Mesendoderm (in vitro differentiated cells): ENCODE data around the gene CACNA2D2.

ENCODE experiments used
- DNase-seq: peaks from one replicate; pipeline ENCODE4 v3.0.0; 2013
- H2AK5ac ChIP-seq: 2 replicates; pipeline ENCODE4 v1.6.1; 2013; ENCODE audit warnings: low read length, inconsistent platforms
- H2BK120ac ChIP-seq: 2 replicates; pipeline ENCODE4 v1.6.1; 2013; ENCODE audit warnings: low read depth, mild to moderate bottlenecking, low read length, moderate library complexity, mixed read lengths
- H2BK15ac ChIP-seq: replicated peaks from 2 replicates; pipeline ENCODE4 v1.6.1; 2013; ENCODE audit warnings: low read depth, mild to moderate bottlenecking, moderate library complexity
- H2BK5ac ChIP-seq: 2 replicates; pipeline ENCODE4 v1.6.1; 2013; ENCODE audit warnings: low read length, inconsistent platforms
- H3K18ac ChIP-seq: 2 replicates; pipeline ENCODE4 v1.6.1; 2013; ENCODE audit warnings: mild to moderate bottlenecking, low read length, mixed read lengths
- H3K23ac ChIP-seq: one replicate; pipeline ENCODE4 v1.6.1; 2013; ENCODE audit warnings: low read length
- H3K27ac ChIP-seq: 2 replicates; pipeline ENCODE4 v1.5.1; 2013; ENCODE audit warnings: low read depth, mild to moderate bottlenecking, inconsistent platforms, low read length, moderate library complexity
- H3K27me3 ChIP-seq: 2 replicates; pipeline ENCODE4 v1.6.1; 2013; ENCODE audit warnings: low read length, control low read depth, mild to moderate bottlenecking, inconsistent platforms; ENCODE audit not compliant: insufficient read depth, poor library complexity
- H3K36me3 ChIP-seq: 2 replicates; pipeline ENCODE4 v1.6.1; 2013; ENCODE audit warnings: low read length, inconsistent platforms; ENCODE audit not compliant: control insufficient read depth, insufficient read depth
- H3K4ac ChIP-seq: one replicate; pipeline ENCODE4 v1.6.1; 2013; ENCODE audit warnings: low read depth, mild to moderate bottlenecking, low read length, moderate library complexity
- H3K4me1 ChIP-seq: 2 replicates; pipeline ENCODE4 v1.6.1; 2013; ENCODE audit warnings: low read depth, low read length, inconsistent platforms; ENCODE audit not compliant: control insufficient read depth
- H3K4me2 ChIP-seq: 2 replicates; pipeline ENCODE4 v1.6.1; 2013; ENCODE audit warnings: low read length
- H3K4me3 ChIP-seq: 2 replicates; pipeline ENCODE4 v1.5.1; 2013; ENCODE audit warnings: mild to moderate bottlenecking, low read length
- H3K56ac ChIP-seq: one replicate; pipeline ENCODE4 v1.6.1; 2013; ENCODE audit warnings: low read length
- H3K79me1 ChIP-seq: 2 replicates; pipeline ENCODE4 v1.6.1; 2013; ENCODE audit warnings: low read length, inconsistent platforms
- H3K79me2 ChIP-seq: 2 replicates; pipeline ENCODE4 v1.6.1; 2013; ENCODE audit warnings: mild to moderate bottlenecking, low read length; ENCODE audit not compliant: control insufficient read depth, insufficient read depth
- H3K9ac ChIP-seq: 2 replicates; pipeline ENCODE4 v1.6.1; 2013; ENCODE audit warnings: low read length, inconsistent platforms
- H4K5ac ChIP-seq: one replicate; pipeline ENCODE4 v1.6.1; 2013; ENCODE audit warnings: low read length
- H4K8ac ChIP-seq: one replicate; pipeline ENCODE4 v1.6.1; 2013; ENCODE audit warnings: low read depth, mild to moderate bottlenecking, control low read depth, low read length, moderate library complexity
- WGBS: extraction: QIAGEN DNeasy Blood & Tissue Kit; methylation state at CpG from one replicate; pipeline ENCODE4 v1.1.7; 2013; ENCODE audit warnings: low lambda C conversion rate, missing lambda C conversion rate; ENCODE audit not compliant: insufficient coverage; ENCODE audit errors: extremely low coverage; 5-methylcytosine and 5-hydroxymethylcytosine counted together

CACNA2D2 gene

DNA sequence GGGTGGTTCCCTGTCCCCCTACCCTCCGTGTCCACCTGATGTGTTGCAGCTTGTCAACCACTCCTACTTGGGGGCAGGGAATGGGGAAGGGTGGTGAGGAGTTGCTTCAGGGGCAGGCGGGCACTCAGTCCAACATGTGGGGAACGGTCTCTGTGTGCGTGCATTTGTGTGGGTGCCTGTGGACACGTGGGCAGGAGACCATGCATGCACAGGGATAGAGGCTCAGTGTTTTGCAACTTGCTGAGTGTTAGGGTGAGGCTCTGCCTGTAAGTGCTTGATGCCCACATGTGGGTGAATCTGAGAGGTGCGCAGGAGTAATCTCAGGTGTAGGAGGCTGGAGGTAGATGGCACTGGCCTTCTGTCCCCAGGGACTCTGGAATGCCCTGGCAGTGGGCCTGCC is 119.7 kb downstream of the CACNA2D2 start:
- Histone ChIP-seq H3K27me3 (no peaks in the 10 kb centered on the region), H2AK5ac (no peak overlapping the region), H2BK120ac (no peak overlapping the region), H3K4me2 (no peak overlapping the region), H3K4ac (no peak overlapping the region), H3K18ac (no peak overlapping the region), H3K27ac (no peak overlapping the region), H2BK5ac (no peak overlapping the region), H3K79me1 (no peaks in the 10 kb centered on the region), H4K5ac (no peak overlapping the region), H3K4me1 (no peaks in the 10 kb centered on the region), H3K23ac (no peak overlapping the region), H3K79me2 (no peaks in the 10 kb centered on the region), H2BK15ac (no peak overlapping the region), H3K56ac (no peak overlapping the region), H4K8ac (no peak overlapping the region), H3K4me3 (no peak overlapping the region), H3K36me3 (no peaks in the 10 kb centered on the region), H3K9ac (no peak overlapping the region)
- WGBS, result no CpG with 5 or more reads among the region's 6 CpGs
- no peak for DNase-seq

GRCh38 chr3:50382722-50383121 is 120.7 kb downstream of the CACNA2D2 start:
- no peak overlapping the region for H3K4me3 ChIP-seq
- no peak overlapping the region for H3K56ac ChIP-seq
- H3K79me2 ChIP-seq, result no peaks in the 10 kb centered on the region
- H4K8ac ChIP-seq, result no peak overlapping the region
- H3K4ac ChIP-seq, result no peak overlapping the region
- no peaks in the 10 kb centered on the region for H3K4me1 ChIP-seq
- H2AK5ac ChIP-seq, result no peak overlapping the region
- H2BK5ac ChIP-seq, result no peak overlapping the region
- no peak overlapping the region for H3K4me2 ChIP-seq
- no peak overlapping the region for H3K23ac ChIP-seq
- no peak overlapping the region for H3K27ac ChIP-seq
- no peaks in the 10 kb centered on the region for H3K36me3 ChIP-seq
- no peaks in the 10 kb centered on the region for H3K79me1 ChIP-seq
- H2BK15ac ChIP-seq, result no peak overlapping the region
- no peak overlapping the region for H3K9ac ChIP-seq
- no peak overlapping the region for H4K5ac ChIP-seq
- H3K18ac ChIP-seq, result no peak overlapping the region
- WGBS, result no CpG with 5 or more reads among the region's 12 CpGs
- no peak for DNase-seq
- no peak overlapping the region for H2BK120ac ChIP-seq
- no peaks in the 10 kb centered on the region for H3K27me3 ChIP-seq

DNA sequence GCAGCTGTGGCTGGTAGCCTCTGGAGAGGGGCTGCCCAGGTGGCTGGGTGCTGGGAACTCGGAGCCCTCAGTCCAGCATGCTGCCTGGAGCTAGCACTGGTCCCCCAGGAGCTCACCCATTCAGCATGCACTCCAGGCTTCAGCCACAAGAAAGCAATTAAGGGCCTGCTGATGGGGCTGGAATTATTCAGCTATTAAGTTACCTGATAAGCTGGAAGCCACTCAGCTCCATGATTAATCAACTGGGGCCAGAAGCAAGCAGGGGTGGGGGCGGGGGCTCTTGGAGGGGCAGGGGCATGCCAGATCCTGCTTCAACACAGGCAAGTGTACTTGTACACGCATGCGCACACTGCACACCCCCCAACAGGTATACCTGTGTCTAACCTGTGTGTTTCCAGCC is 122.1 kb downstream of the CACNA2D2 start:
- no peak overlapping the region for H2BK15ac ChIP-seq
- no peak overlapping the region for H3K4ac ChIP-seq
- no peak overlapping the region for H2BK120ac ChIP-seq
- H3K79me2 ChIP-seq, result no peaks in the 10 kb centered on the region
- no peak overlapping the region for H4K5ac ChIP-seq
- no peaks in the 10 kb centered on the region for H3K79me1 ChIP-seq
- H3K23ac ChIP-seq, result no peak overlapping the region
- H3K27me3 ChIP-seq, result no peaks in the 10 kb centered on the region
- H4K8ac ChIP-seq, result no peak overlapping the region
- no peak overlapping the region for H3K27ac ChIP-seq
- H3K56ac ChIP-seq, result no peak overlapping the region
- no peaks in the 10 kb centered on the region for H3K36me3 ChIP-seq
- H3K4me2 ChIP-seq, result no peak overlapping the region
- H2AK5ac ChIP-seq, result no peak overlapping the region
- H3K9ac ChIP-seq, result no peak overlapping the region
- DNase-seq, result no peak
- no peak overlapping the region for H3K4me3 ChIP-seq
- no peak overlapping the region for H3K18ac ChIP-seq
- no peak overlapping the region for H2BK5ac ChIP-seq
- H3K4me1 ChIP-seq, result no peaks in the 10 kb centered on the region
- WGBS, result no CpG with 5 or more reads among the region's 4 CpGs

GRCh38 chr3:50380405-50381085 is 122.9 kb downstream of the CACNA2D2 start:
- Histone ChIP-seq H3K27ac (no peak overlapping the region), H3K56ac (no peak overlapping the region)

DNA sequence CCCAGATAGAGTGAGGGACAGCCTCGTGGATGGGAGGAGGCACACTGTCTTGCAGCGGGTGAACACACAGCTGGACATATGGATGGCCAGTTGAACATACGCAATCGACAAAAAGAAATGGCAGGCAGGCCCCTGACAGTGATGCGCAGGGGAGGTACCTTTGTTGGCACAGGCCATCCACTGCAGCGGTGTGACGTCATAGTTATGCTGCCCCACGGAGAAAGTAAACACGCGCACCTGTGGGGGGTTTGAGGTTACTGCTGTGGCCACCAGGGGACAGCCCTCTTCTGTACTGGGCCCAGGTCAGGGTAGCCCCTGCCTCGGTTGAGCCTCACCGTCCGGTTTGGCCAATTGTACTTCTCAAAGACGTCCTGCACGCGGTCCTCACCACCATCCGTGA is 124.7 kb downstream of the CACNA2D2 start:
- no peak overlapping the region for H4K8ac ChIP-seq
- no peak overlapping the region for H3K9ac ChIP-seq
- H2BK5ac ChIP-seq, result no peak overlapping the region
- H3K27me3 ChIP-seq, result no peaks in the 10 kb centered on the region
- WGBS, result no CpG with 5 or more reads among the region's 17 CpGs
- H3K79me1 ChIP-seq, result no peaks in the 10 kb centered on the region
- H4K5ac ChIP-seq, result no peak overlapping the region
- no peak overlapping the region for H2BK120ac ChIP-seq
- DNase-seq, result no peak
- H3K79me2 ChIP-seq, result no peaks in the 10 kb centered on the region
- no peak overlapping the region for H3K4me3 ChIP-seq
- no peak overlapping the region for H3K27ac ChIP-seq
- H2BK15ac ChIP-seq, result no peak overlapping the region
- no peak overlapping the region for H3K23ac ChIP-seq
- no peak overlapping the region for H3K4me2 ChIP-seq
- no peaks in the 10 kb centered on the region for H3K4me1 ChIP-seq
- H2AK5ac ChIP-seq, result no peak overlapping the region
- no peak overlapping the region for H3K56ac ChIP-seq
- no peak overlapping the region for H3K4ac ChIP-seq
- H3K18ac ChIP-seq, result no peak overlapping the region
- H3K36me3 ChIP-seq, result no peaks in the 10 kb centered on the region

More at GRCh38 chr3:50380405-50381085, 122.9 kb downstream of the CACNA2D2 start:
- Histone ChIP-seq H2BK5ac (no peak overlapping the region), H4K5ac (no peak overlapping the region), H3K4ac (no peak overlapping the region), H2BK15ac (no peak overlapping the region), H3K79me2 (no peaks in the 10 kb centered on the region), H3K9ac (no peak overlapping the region), H4K8ac (no peak overlapping the region), H3K18ac (no peak overlapping the region), H3K4me1 (no peaks in the 10 kb centered on the region), H2AK5ac (no peak overlapping the region), H2BK120ac (no peak overlapping the region), H3K79me1 (no peaks in the 10 kb centered on the region), H3K23ac (no peak overlapping the region), H3K36me3 (no peaks in the 10 kb centered on the region), H3K4me2 (no peak overlapping the region), H3K27me3 (no peaks in the 10 kb centered on the region), H3K4me3 (no peak overlapping the region)
- no peak for DNase-seq
- WGBS, result no CpG with 5 or more reads among the region's 17 CpGs

GRCh38 chr3:50378024-50378423 is 125.4 kb downstream of the CACNA2D2 start:
- H3K56ac ChIP-seq, result no peak overlapping the region
- no peak overlapping the region for H3K4me3 ChIP-seq
- H3K4me1 ChIP-seq, result peaks cover 2% of the 10 kb centered on the region
- no peaks in the 10 kb centered on the region for H3K79me2 ChIP-seq
- H2AK5ac ChIP-seq, result no peak overlapping the region
- H3K27ac ChIP-seq, result no peak overlapping the region
- no peak overlapping the region for H2BK15ac ChIP-seq
- no peak overlapping the region for H4K8ac ChIP-seq
- H3K4me2 ChIP-seq, result no peak overlapping the region
- no peak overlapping the region for H2BK5ac ChIP-seq
- H2BK120ac ChIP-seq, result no peak overlapping the region
- no peaks in the 10 kb centered on the region for H3K36me3 ChIP-seq
- no CpG with 5 or more reads among the region's 6 CpGs for WGBS
- H4K5ac ChIP-seq, result no peak overlapping the region
- no peak overlapping the region for H3K9ac ChIP-seq
- no peak for DNase-seq
- H3K79me1 ChIP-seq, result no peaks in the 10 kb centered on the region
- no peak overlapping the region for H3K4ac ChIP-seq
- H3K27me3 ChIP-seq, result no peaks in the 10 kb centered on the region
- no peak overlapping the region for H3K23ac ChIP-seq
- no peak overlapping the region for H3K18ac ChIP-seq
